Measurements from ENCODE around the gene VPS16. TPM values are rescaled to one million over a fixed set of nuclear protein-coding genes. Genes with fewer than 3 reads are reported as not detected.
A peak's percentile ranks its signal among the peaks of the same experiment; 100 is the strongest.

Gene VPS16
- total RNA-seq, 1 donor from 2014 or later = 32.7 TPM

DNA sequence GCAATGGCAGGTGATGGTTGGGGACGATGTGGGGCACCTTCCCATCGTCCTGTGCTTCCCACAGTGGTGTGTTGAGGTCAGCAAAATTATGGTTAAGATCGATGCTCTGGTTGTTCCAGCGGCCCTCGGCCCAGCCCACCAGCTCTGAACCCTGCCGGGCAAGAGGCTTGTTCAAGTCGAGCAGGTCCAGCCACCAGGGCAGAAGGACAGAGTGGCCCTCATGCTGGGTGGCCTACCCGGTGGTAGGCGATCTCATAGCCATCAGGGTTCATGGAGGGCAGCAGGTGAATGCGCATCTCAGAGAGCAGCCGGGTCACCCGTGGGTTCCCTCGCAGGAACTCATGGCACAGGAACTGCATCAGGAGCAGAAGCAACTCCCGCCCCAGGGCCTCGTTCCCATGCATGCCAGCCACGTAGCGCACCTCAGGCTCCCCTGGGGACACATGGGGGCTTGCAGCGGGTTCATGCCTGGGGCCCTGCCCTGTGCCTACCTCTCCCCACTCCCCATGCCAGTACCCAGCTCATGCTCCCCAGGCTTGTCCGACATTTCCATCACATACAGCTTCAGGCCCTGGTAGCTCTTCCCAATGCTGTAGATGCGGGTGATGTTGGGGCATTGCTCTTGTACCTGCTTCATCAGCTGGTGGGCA lies 44.4 kb upstream of the VPS16 start:
- Mint-ChIP-seq H3K27me3 (ENCODE audit: low read depth) (peaks cover 39% of the 10 kb centered on the region), H3K36me3 (ENCODE audit: low read depth) (peaks cover 3% of the 10 kb centered on the region), H3K4me1 (ENCODE audit: low read depth) (peaks cover 13% of the 10 kb centered on the region), H3K4me3 (ENCODE audit: unreplicated experiment) (no peak overlapping the region), H3K27ac (ENCODE audit: unreplicated experiment) (no peak overlapping the region), H3K9me3 (ENCODE audit: low read depth) (no peaks in the 10 kb centered on the region)
- no peak for DNase-seq (ENCODE audit: low spot score)
- TF ChIP-seq, protein P1, sequence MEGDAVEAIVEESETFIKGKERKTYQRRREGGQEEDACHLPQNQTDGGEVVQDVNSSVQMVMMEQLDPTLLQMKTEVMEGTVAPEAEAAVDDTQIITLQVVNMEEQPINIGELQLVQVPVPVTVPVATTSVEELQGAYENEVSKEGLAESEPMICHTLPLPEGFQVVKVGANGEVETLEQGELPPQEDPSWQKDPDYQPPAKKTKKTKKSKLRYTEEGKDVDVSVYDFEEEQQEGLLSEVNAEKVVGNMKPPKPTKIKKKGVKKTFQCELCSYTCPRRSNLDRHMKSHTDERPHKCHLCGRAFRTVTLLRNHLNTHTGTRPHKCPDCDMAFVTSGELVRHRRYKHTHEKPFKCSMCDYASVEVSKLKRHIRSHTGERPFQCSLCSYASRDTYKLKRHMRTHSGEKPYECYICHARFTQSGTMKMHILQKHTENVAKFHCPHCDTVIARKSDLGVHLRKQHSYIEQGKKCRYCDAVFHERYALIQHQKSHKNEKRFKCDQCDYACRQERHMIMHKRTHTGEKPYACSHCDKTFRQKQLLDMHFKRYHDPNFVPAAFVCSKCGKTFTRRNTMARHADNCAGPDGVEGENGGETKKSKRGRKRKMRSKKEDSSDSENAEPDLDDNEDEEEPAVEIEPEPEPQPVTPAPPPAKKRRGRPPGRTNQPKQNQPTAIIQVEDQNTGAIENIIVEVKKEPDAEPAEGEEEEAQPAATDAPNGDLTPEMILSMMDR (IDR thresholded peaks at IDR 0.05) = no peak

DNA sequence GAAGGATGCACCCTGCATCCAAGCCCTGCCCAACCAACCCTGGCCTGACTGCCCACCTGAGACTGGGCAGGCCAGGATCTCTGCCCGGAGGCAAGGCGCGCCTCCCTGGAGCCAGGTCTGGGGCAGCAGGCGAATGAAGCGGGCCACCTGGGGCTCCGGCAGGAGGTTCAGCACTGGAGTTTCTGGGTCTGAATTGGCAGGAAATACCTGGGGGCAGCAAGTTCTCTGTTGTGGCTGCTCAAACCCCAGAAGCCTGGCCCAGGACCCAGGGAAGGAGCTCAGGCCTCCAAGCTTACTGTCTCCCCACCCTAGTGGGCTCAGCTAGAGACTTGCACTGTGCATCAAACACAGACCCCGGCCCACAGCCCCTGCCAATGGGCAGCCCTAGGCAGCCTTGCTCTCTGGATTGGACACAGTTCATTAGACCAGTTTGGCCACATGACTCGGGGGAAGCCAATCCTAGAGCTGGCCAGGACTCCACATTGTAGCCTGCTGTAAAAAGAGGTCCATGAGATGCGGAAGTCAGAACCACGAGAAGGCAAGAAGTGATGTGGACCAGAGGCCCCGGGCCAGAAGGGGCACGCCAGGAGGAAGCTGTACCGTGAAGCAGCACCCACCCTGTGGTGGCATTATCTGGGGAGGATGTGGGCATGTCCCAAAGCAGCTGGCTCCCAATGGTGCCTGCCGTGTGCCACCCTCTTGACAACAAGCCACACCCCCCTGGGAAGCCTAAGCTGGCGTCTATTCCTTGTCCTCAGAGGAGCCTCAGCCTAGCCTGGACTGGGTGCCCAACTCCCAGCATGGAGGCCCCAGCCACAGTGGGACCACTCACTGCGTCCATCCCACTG lies 43.2 kb upstream of the VPS16 start:
- H3K36me3 Mint-ChIP-seq (ENCODE audit: low read depth) = peaks cover 3% of the 10 kb centered on the region
- H3K27ac Mint-ChIP-seq (ENCODE audit: unreplicated experiment) = no peak overlapping the region
- peaks cover 16% of the 10 kb centered on the region for H3K4me1 Mint-ChIP-seq (ENCODE audit: low read depth)
- no peak overlapping the region for H3K4me3 Mint-ChIP-seq (ENCODE audit: unreplicated experiment)
- no peak for DNase-seq (ENCODE audit: low spot score)
- H3K9me3 Mint-ChIP-seq (ENCODE audit: low read depth) = no peaks in the 10 kb centered on the region
- peaks cover 34% of the 10 kb centered on the region for H3K27me3 Mint-ChIP-seq (ENCODE audit: low read depth)
- TF ChIP-seq, protein P1 (IDR thresholded peaks at IDR 0.05) = no peak

DNA sequence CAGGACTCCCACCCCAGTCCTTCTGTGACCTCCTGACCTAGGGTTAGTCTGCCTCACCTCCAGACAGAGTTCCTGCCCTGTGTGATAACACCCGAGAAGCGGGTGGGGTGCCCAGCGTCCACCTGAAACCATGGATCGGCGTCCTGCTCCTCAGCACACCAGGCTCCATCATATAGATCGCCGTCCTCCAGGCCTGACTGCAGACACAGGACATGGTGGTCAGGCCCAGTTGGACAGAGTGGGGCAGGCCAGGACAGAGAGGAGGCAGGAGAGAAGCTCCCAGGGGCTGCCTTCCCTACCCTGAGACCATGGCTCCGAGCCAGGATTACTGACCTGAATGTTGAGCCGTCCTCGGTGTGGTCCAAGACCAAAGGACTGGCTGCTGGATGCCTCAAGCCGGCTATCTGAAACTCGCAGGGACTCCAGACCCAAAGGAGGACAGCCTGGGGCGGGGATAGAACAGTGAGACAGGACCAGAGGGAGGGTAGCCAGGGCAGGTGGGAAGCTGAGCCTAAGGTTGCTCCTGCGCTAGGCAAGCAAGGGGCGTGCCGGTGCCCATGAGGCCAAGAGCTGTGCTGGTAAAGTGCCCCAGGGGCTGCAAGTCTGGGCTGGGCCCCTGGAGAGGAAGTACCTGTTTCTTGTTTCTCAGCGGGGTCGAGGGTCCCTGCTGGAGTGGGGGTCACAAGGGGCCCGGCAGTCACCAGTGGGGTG lies 42.3 kb upstream of the VPS16 start:
- DNase-seq (ENCODE audit: low spot score) = peak; percentile 87
- TF ChIP-seq, protein P1 (IDR thresholded peaks at IDR 0.05) = no peak
- Mint-ChIP-seq H3K27ac (ENCODE audit: unreplicated experiment) (no peak overlapping the region), H3K27me3 (ENCODE audit: low read depth) (peaks cover 30% of the 10 kb centered on the region), H3K36me3 (ENCODE audit: low read depth) (peaks cover 3% of the 10 kb centered on the region), H3K4me3 (ENCODE audit: unreplicated experiment) (no peak overlapping the region), H3K4me1 (ENCODE audit: low read depth) (peaks cover 16% of the 10 kb centered on the region), H3K9me3 (ENCODE audit: low read depth) (no peaks in the 10 kb centered on the region)

DNA sequence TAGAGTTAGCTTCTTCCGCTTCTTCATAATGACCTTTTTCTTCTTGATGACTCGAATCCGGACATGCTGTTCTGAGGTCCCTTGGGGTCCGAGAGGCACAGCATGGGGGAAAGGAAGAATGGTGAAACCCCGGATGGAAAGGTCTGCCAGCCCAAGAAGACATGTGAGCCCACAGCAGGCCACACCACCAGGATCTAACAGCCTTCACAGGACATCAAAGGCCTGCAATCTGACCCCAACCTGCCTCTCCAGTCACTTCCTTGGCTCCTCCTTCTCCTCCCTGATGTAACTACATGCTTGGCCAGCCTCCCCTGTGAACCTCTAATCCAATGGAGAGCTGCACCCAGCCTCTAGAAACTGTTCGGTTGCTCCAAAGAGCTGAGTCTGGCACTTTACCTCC lies 41.7 kb upstream of the VPS16 start:
- Mint-ChIP-seq H3K36me3 (ENCODE audit: low read depth) (peaks cover 3% of the 10 kb centered on the region), H3K9me3 (ENCODE audit: low read depth) (no peaks in the 10 kb centered on the region), H3K27ac (ENCODE audit: unreplicated experiment) (no peak overlapping the region), H3K4me1 (ENCODE audit: low read depth) (peaks cover 16% of the 10 kb centered on the region), H3K27me3 (ENCODE audit: low read depth) (peaks cover 29% of the 10 kb centered on the region), H3K4me3 (ENCODE audit: unreplicated experiment) (no peak overlapping the region)
- TF ChIP-seq, protein P1 (IDR thresholded peaks at IDR 0.05) = no peak
- DNase-seq (ENCODE audit: low spot score) = no peak

GRCh38 chr20:2799271-2799670 lies 41.3 kb upstream of the VPS16 start:
- Mint-ChIP-seq H3K27me3 (ENCODE audit: low read depth) (peaks cover 32% of the 10 kb centered on the region), H3K9me3 (ENCODE audit: low read depth) (no peaks in the 10 kb centered on the region), H3K27ac (ENCODE audit: unreplicated experiment) (no peak overlapping the region), H3K4me3 (ENCODE audit: unreplicated experiment) (peak overlapping the region; percentile 87), H3K36me3 (ENCODE audit: low read depth) (peaks cover 3% of the 10 kb centered on the region), H3K4me1 (ENCODE audit: low read depth) (peaks cover 16% of the 10 kb centered on the region)
- DNase-seq (ENCODE audit: low spot score) = no peak
- TF ChIP-seq, protein P1 (IDR thresholded peaks at IDR 0.05) = no peak
